Right hindlimb (tissue), 1 donor: ENCODE results near the gene CTNS.

Experiments used
- DNase-seq: peaks from one replicate; pipeline ENCODE4 v3.0.0-alpha.2; 2018

Gene CTNS

DNA sequence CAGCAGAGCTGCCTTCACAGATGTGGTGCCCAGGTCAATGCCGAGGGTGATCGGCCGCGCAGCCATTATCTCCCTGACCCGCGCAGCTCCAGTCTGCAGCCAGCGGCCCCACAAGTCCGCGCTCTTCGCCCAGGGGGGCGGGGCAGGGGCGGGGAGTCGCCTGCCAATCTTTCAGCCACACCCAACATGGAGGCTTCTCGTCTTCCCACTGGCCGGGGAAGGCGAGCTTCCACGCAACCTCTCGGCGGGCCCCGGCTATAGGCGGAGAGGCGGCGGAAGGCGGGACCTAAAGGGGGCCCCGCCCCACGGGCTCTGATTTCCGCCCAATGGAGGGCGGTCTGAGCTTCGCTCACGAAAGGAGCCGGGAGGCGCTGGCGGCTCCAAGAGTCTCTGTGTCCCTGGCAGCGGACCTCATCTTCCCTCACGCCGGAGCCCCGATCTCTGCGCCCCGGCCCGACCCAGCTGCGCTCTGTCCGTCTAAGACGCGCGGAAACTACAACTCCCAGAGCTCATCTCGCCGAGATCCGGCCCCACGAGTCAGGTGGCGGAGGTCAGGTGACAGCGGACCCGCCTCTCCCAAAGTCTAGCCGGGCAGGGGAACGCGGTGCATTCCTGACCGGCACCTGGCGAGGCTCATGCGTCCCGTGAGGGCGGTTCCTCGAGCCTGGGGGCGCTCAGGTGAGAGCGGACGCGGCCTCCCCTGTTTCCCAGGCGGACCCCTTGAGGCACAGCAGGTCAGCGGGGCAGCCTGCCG lies at the start of gene CTNS, which contains the start of gene SHPK:
Gene CTNS (plus strand): TSS at position 607 of the 754 bp plus-strand sequence. CDS start 3,447 bp downstream, outside the sequence.
Gene SHPK (minus strand): TSS at position 97 of the 754 bp plus-strand sequence. CDS start 31 bp downstream, at position 66.
- peak; percentile 98 for DNase-seq

DNA sequence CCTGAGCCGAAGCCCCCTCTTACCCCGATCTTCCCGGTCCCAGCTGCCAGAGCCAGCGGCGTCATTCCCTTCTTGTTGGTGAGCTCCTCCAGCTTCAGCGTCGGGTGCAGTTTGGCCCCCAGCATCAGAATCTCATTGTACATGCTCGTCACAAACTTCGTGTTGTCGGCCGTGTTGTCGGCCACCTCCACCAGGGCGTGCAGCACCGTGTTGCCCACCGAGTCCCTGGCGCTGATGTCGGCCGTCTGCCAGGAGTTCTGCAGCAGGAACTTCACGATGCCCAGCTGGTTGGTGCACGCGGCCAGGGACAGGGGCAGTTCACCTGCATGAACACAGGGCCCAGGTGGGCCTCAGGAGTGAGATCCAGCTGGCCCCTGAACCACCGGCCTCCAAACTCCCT lies 46.8 kb upstream of the CTNS start:
- no peak for DNase-seq

DNA sequence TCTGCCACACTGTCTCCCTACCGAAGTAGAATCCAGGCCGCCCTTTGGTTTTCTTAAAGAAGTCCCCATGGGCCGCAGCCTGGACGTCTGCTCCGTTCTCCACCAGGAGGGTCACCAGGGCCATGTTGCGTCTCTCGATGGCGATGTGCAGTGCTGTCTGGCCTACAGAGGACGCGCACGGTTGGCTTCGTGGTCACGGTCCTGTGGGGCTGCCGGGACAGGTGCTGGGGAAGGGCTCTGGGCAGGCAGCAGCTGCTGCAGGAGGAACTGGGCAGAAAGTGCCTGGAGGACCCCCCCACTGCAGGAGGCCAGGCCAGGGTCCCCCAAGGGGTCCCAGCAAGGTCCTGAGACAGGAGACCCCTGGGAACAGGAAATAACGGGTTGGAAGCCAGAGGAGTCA lies 46.3 kb upstream of the CTNS start:
- DNase-seq: no peak

DNA sequence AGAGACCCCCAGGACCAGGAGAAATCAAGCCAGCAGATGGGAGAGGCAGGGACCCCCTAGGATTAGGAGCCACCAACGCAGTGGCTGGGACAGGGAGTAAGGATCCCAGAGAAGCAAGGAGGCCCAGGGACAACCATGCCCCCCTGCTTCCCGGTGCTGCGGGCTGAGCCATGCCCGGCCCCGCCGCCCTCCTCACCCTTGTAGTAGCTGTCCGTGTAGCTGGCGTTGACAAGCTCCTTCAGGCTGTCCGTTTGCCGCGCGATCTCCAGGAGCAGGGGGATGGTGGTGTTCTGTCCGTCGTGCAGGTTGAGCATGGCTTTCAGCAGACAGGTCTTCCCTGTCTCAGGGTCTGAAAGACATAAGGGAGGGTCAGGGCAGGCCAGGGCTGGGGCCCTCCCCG lies 45.8 kb upstream of the CTNS start:
- DNase-seq: no peak

- DNase-seq: no peak
Measured at GRCh38 chr17:3592216-3592860, 44.2 kb upstream of the CTNS start.

- DNase-seq: no peak
Measured at GRCh38 chr17:3593384-3593783, 43.2 kb upstream of the CTNS start.

DNA sequence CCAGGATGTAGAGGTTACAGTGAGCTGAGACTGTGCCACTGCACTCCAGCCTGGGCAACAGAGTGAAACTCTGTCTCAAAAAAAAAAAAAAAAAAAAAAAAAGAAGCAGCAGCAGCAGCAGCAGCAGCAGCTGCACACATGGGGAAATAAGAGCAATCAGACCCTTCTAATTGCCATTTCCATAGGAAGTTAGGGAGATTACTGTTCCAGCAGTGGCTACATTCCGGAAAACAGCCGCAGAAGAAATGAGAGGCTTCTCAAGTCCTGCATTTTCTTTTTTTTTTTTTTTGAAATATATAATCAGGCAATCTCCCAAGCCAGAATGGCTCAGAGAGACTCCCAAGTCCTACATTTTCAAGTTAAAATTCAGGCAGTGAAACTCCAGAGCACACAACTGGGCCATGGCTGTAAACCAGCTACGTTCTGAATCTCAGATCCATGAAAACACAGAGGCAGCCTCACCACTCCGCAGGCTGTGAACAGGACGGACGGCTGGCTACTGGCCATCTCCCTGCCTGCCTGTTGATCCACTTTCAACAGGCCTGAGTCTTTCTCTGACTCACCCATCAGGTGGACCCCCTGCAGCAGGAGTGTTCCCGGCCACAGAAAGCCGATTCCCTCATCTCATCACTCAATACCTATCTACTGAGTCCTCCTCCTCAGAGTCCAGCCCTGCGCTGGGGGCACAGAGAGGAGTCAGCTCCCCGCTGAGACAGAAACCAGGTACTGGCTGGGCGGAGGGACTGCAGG lies 42.3 kb upstream of the CTNS start:
- DNase-seq: peak; percentile 66

DNA sequence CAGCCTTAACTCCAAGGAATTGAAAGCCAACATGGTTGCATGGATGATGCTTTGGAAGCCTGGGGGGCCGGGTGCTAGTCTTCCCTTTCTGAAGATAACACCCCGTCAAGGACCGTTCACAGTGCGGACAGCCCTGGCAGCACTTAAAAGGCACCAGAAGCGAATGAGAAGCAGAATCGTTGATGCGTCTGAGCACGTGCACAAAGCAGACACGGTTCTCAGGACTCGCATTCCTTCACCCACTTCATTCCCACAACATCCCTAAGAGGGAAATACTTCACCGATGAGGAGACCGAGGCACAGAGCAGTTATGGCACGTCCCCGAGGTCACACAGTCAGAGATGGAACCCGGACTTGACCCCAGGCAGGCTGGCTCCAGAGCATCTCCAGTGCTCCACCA lies 41.6 kb upstream of the CTNS start:
- no peak for DNase-seq

- DNase-seq: peak; percentile 38
Measured at GRCh38 chr17:3596804-3597464, 39.6 kb upstream of the CTNS start.

DNA sequence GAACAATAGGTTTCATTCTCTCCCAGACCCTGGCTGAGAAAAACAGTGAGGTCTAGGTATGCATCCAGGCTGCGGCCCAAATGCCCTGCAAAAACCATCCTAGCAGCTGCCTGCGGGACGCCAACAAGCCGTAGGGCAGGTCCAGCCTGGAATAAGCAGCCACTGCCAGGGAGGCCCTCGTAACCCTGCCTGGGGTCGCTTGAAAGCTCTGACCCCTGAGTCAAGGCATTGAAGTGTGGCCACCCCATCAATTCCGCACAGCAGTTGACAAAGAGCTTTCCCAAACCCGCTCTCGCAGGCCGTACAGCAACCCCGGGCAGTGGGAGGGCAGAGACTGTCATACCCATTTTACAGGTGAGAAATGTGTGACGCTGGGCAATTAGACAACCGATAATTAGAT lies 38.5 kb upstream of the CTNS start:
- DNase-seq: no peak

GRCh38 chr17:3600529-3601205 lies 35.9 kb upstream of the CTNS start:
- DNase-seq: no peak

DNA sequence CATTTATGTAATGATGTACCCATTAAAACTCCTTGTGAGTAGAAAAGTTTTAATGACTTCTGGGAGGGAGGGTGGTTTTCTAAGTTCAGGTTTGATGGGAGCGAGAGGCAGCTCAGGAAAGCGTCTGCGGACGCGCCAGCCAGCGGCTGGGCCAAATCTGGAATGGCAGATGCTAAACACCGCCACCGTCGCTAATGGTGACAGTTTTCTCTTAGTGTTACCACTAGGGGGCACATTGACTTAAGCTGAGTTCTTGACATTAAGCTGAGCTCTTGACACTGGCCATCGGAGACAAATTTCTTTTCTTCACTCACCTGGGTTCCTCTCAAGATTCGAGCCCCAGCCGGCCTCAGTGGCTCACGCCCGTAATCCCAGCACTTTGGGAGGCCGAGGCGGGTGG lies 34.1 kb upstream of the CTNS start:
- DNase-seq: no peak

DNA sequence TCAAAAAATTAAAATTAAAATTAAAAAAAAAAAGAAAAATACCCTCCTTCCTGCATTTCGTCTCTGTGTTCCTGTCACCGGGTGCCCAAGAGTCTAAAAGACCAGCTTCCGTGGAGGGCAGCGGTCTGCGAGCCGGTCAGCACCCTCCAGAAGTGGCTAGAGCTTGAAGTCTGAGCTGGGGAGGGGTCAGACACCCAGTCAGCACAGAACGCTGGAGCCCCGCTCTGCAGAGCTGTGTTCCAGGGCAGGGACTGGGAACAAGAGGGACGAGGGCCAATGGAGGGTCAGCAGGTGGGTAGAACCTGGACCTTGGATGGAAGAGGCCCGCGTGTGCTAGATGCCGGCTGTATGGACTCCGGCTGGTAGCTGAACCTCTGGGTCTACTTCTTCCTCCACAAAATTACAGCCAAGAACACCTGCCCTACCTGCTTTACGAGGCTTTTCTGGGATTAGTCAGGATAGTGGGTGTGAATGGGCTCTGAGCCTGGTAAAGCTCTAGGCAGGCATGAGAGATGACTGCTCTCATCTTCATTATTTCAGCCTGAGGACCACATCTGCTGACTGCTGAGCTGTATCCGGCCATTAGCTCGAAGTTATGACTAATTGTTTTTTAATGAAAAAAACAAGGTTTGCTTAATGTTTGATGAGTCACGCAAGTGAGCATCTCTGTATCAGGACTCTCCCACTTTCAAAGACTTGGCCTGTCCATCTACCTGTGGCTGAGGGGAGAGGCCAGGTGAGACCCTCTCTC lies 33.3 kb upstream of the CTNS start:
- no peak for DNase-seq

- no peak for DNase-seq
Measured at GRCh38 chr17:3603870-3604259, 32.7 kb upstream of the CTNS start.

DNA sequence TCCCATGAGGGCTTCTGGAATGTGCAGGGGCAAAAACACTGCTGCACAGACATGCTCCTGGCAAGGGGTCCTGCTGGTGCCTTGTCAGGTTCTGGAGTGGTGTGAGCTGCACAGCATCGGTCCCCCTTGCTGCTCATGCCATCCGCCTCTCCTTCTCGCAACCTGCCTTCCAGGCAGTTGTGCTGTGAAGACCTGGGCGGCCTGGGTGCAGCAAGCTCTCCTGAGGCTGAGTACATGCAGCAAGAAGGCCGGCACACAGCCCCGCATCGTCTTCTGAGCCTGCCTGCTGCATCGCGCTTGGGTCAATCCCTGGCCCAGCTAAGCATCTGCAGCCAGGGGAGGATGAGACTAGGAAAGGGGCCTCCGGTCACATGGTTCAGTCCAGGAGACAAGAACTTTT lies 26.9 kb upstream of the CTNS start:
- no peak for DNase-seq

- DNase-seq: no peak
Measured at GRCh38 chr17:3610523-3610922, 26.0 kb upstream of the CTNS start.

- DNase-seq: no peak
Measured at GRCh38 chr17:3613124-3613523, 23.4 kb upstream of the CTNS start.

- DNase-seq: no peak
Measured at GRCh38 chr17:3615160-3615870, 21.2 kb upstream of the CTNS start.

DNA sequence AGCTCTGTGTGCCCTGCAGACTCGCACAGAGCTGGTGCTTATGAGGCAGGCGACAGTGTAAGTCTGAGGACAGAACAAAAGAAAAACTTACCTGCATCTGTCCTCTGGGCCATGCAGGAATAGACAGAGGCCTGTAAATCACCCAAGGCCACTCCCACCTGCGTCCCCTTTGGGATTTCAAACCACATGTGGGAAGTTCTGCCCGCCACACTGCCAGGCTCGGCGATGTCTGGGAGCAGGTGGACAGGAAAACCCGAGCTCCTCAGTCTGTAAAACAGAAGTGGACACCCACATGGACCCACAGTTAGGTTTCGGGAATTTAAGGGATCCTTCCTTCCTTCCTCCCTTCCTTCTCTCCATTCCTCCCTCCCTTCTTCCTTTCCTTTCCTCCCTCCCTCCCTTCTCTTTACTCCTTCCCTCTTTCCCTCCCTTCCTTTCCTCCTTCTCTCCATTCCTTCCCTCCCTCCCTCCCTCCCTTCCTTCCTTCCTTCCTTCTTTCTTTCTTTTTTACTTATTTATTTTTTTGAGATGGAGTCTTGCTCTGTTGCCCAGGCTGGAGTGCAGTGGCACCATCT lies 15.3 kb upstream of the CTNS start:
- DNase-seq: no peak

GRCh38 chr17:3622977-3623594 lies 13.5 kb upstream of the CTNS start:
- no peak for DNase-seq
